Activated B cell treated with CpG ODN at 0.5 μM for 24 hours (primary cell): ENCODE data around the gene MVD. TPM values are rescaled to one million over a fixed set of nuclear protein-coding genes. Genes with fewer than 3 reads are reported as not detected.

Experiments used
- ATAC-seq: fragments of 200-7000 bp; cut with Tn5 transposase; one replicate; pipeline ENCODE4 v1.10.0; 2021; ENCODE audit warnings: low read depth, mild to moderate bottlenecking, moderate library complexity
- CTCF ChIA-PET: fragments of 350-600 bp; sonication (Branson Sonifier 250); formaldehyde crosslinking; loops from one replicate; lab custom pipeline; 2021; ENCODE audit warnings: antibody characterized with exemption; lab: Charles Lee
- POLR2A ChIA-PET: fragments of 350-600 bp; sonication (Branson Sonifier 250); formaldehyde crosslinking; loops from one replicate; lab custom pipeline; 2021; ENCODE audit warnings: antibody characterized with exemption; lab: Charles Lee
- DNase-seq: peaks from one replicate; pipeline ENCODE4 v3.0.0; 2022
- H3K27ac Mint-ChIP-seq: one replicate; pipeline ENCODE4 v1.8.0; 2020; ENCODE audit warnings: mixed read lengths
- H3K27me3 Mint-ChIP-seq: one replicate; pipeline ENCODE4 v1.8.0; 2021; ENCODE audit warnings: mixed read lengths
- H3K36me3 Mint-ChIP-seq: one replicate; pipeline ENCODE4 v1.8.0; 2021; ENCODE audit warnings: low read depth, mixed read lengths
- H3K4me1 Mint-ChIP-seq: one replicate; pipeline ENCODE4 v1.8.0; 2021; ENCODE audit warnings: mixed read lengths
- H3K4me3 Mint-ChIP-seq: one replicate; pipeline ENCODE4 v1.8.0; 2020; ENCODE audit warnings: mild to moderate bottlenecking, mixed read lengths
- H3K9me3 Mint-ChIP-seq: one replicate; pipeline ENCODE4 v1.8.0; 2020; ENCODE audit warnings: mixed read lengths
- CTCF ChIP-seq: fragments of 200-600 bp; IDR thresholded peaks from one replicate; pipeline ENCODE4 v1.8.0; 2022; ENCODE audit warnings: antibody characterized with exemption, mild to moderate bottlenecking
- intact Hi-C: fragments of 100-400 bp; cut with micrococcal nuclease; formaldehyde crosslinking; loops from one replicate; pipeline ENCODE4 v1.15.1; 2024
- total RNA-seq: library from RNA; stranded (reverse); gene quantifications from 2 replicates; pipeline ENCODE4 v1.2.3, GENCODE V29; 2022

MVD gene
- total RNA-seq, 1 donor from 2014 or later: 140 TPM

DNA sequence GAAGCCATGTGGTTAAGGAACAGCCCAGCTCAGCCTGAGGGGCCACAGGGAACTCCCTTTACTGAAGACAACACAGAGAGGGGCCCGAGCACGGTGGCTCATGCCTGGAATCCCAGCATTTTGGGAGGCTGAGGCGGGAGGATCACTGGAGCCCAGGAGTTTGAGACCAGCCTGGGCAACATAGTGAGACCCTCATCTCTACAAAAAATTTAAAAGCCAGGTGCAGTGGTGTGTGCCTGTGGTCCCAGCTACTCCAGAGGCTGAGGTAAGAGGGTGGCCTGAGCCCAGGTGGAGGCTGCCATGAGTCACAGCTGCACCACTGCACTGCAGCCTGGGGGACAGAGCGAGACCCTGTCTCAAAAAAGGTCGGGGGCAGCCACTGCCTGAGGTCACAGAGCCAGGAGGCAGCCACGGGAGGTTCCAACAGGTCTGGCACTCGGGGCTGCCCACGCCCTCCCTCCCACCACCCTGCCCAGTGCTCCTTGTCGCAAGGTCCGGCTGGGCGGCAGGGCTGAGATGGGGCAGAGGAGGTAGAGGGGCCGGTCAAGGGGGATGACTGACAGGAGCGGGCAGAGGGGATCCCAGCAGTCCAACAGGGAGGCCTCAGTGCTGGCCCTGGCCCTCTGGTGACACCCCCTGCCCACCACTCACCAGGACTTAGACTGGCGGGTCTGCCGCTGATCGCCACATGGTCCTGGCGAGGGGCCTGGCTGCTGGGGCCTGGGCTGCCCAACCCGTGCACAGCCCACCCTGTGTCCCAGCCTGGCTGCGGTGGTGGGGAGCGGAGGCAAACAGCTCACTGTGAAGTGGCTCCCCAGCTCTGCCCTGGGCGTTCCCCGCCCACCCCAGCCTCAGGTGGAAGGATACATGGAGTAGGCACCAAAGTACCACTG is 15.5 kb downstream of the MVD start:
- peaks cover 46% of the 10 kb centered on the region for H3K36me3 Mint-ChIP-seq
- H3K27me3 Mint-ChIP-seq: no peaks in the 10 kb centered on the region
- TF ChIP-seq CTCF: no peak
- H3K27ac Mint-ChIP-seq: peak overlapping the region; percentile 66
- intact Hi-C loops: no loop called here
- H3K4me1 Mint-ChIP-seq: peaks cover 75% of the 10 kb centered on the region
- POLR2A ChIA-PET: interaction anchor here (0.6 to 6.4 kb wide), 7 partner anchors 10 to 804 kb away, joined by 3 to 102 read pairs (median 4); partner anchors contain the start of genes IL17C and ZC3H18
- DNase-seq (no peak), ATAC-seq (no peak)
- H3K4me3 Mint-ChIP-seq: no peak overlapping the region
- no peaks in the 10 kb centered on the region for H3K9me3 Mint-ChIP-seq
- CTCF ChIA-PET: no interaction called here

- intact Hi-C loops: no loop called here
- no peak for TF ChIP-seq CTCF
- Mint-ChIP-seq H3K27ac (peak overlapping the region; percentile 46), H3K27me3 (no peaks in the 10 kb centered on the region), H3K4me3 (no peak overlapping the region), H3K4me1 (peaks cover 75% of the 10 kb centered on the region), H3K9me3 (no peaks in the 10 kb centered on the region), H3K36me3 (peaks cover 53% of the 10 kb centered on the region)
- DNase-seq: no peak
- no peak for ATAC-seq
- ChIA-PET CTCF (no interaction called here), POLR2A (interaction anchor here (6.4 kb wide), 1 partner anchor 9 kb away, joined by 102 read pairs; the partner anchor contains the start of gene IL17C)
Observed at GRCh38 chr16:88646345-88647034, 16.4 kb downstream of the MVD start.

- ChIA-PET POLR2A (interaction anchor here (6.4 kb wide), 1 partner anchor 8 kb away, joined by 102 read pairs; the partner anchor contains the start of gene IL17C), CTCF (no interaction called here)
- no peak for TF ChIP-seq CTCF
- Mint-ChIP-seq H3K36me3 (peaks cover 48% of the 10 kb centered on the region), H3K27me3 (no peaks in the 10 kb centered on the region), H3K4me1 (peaks cover 76% of the 10 kb centered on the region), H3K9me3 (no peaks in the 10 kb centered on the region), H3K4me3 (no peak overlapping the region), H3K27ac (peak overlapping the region; percentile 46)
- DNase-seq (no peak), ATAC-seq (no peak)
- intact Hi-C loops: no loop called here
Observed at GRCh38 chr16:88645941-88646340, 16.9 kb downstream of the MVD start.

DNA sequence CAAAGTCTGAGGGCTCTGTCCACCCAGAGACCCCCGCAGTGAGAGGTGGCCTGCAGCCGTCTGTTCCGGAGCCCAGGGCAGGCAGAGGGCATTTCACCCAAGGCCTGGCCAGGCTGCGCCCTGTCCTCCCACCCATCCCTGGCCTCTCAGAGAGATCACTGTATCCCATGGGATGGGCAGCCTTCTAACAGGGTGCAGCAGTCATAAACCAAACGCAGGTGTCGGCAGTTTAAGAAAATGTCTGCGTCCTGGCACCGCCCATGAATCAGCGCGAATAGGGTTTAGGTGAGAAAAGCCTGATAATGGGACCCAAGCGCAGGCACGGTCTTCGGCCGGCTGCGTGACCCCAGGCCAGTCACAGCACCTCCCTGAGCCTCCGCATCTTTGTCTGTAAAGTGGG is 17.4 kb downstream of the MVD start:
- DNase-seq (no peak), ATAC-seq (no peak)
- H3K4me3 Mint-ChIP-seq: no peak overlapping the region
- no peaks in the 10 kb centered on the region for H3K27me3 Mint-ChIP-seq
- ChIA-PET CTCF (no interaction called here), POLR2A (no interaction called here)
- intact Hi-C loops: no loop called here
- H3K4me1 Mint-ChIP-seq: peaks cover 81% of the 10 kb centered on the region
- H3K27ac Mint-ChIP-seq: no peak overlapping the region
- peaks cover 47% of the 10 kb centered on the region for H3K36me3 Mint-ChIP-seq
- H3K9me3 Mint-ChIP-seq: no peaks in the 10 kb centered on the region
- no peak for TF ChIP-seq CTCF

DNA sequence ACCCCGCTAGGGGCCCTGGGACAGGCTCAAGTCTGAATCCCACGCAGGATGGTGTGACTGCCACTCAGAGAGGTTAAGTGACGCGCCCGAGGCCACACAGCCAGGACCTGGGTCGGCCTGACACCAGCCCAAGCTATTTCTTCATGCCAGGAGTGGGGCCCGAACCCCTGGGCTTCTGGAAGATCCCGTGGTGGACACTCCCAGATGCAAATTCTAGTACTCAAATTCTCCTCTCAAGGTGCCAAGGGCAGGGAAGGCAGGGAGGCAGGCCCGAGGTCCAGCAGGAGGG is 19.3 kb downstream of the MVD start:
- Mint-ChIP-seq H3K27me3 (no peaks in the 10 kb centered on the region), H3K27ac (no peak overlapping the region), H3K4me3 (no peak overlapping the region), H3K36me3 (peaks cover 37% of the 10 kb centered on the region), H3K4me1 (peaks cover 83% of the 10 kb centered on the region), H3K9me3 (no peaks in the 10 kb centered on the region)
- intact Hi-C loops: no loop called here
- POLR2A ChIA-PET: no interaction called here
- CTCF ChIA-PET: interaction anchor here (1.7 kb wide), 1 partner anchor 10 kb away, joined by 4 read pairs; no protein-coding TSS in a partner anchor
- DNase-seq: no peak
- no peak for ATAC-seq
- no peak for TF ChIP-seq CTCF
